Liver (tissue), 9 donors: ENCODE results near the gene RNF181. TPM values are rescaled to one million over a fixed set of nuclear protein-coding genes. Genes with fewer than 3 reads are reported as not detected.

Experiments used
- DNase-seq: peaks from one replicate; pipeline ENCODE4 v3.0.0-alpha.2; 2017; ENCODE audit warnings: low spot score
- H3K27ac ChIP-seq, 2 donors: one replicate each; pipeline ENCODE4 v1.7.0; 2013; ENCODE audit warnings: inconsistent platforms in 2 of 2, low read length in 2 of 2, control low read depth in 1 of 2, low read depth in 1 of 2, mild to moderate bottlenecking in 1 of 2
- H3K27me3 ChIP-seq, 4 donors: one replicate each; pipeline versions ENCODE4 v1.6.1 to v1.7.0; 2013; ENCODE audit warnings: low read length in 3 of 4, inconsistent platforms in 1 of 4, mild to moderate bottlenecking in 1 of 4, moderate library complexity in 1 of 4; ENCODE audit not compliant: control insufficient read depth in 4 of 4, insufficient read depth in 4 of 4
- H3K36me3 ChIP-seq, 4 donors: one replicate each; pipeline versions ENCODE4 v1.6.1 to v1.7.0; 2013; ENCODE audit warnings: low read length in 3 of 4, mild to moderate bottlenecking in 3 of 4, low read depth in 1 of 4, moderate library complexity in 1 of 4; ENCODE audit not compliant: control insufficient read depth in 4 of 4, insufficient read depth in 3 of 4
- H3K4me1 ChIP-seq, 4 donors: one replicate each; pipeline versions ENCODE4 v1.6.1 to v1.7.0; 2013; ENCODE audit warnings: low read length in 3 of 4, mild to moderate bottlenecking in 3 of 4, moderate library complexity in 1 of 4; ENCODE audit not compliant: control insufficient read depth in 4 of 4, insufficient read depth in 4 of 4
- H3K4me3 ChIP-seq, 3 donors: one replicate each; pipeline versions ENCODE4 v1.6.1 to v1.7.0; 2013; ENCODE audit warnings: low read length in 3 of 3, control low read depth in 1 of 3, low read depth in 1 of 3, mild to moderate bottlenecking in 1 of 3
- H3K9ac ChIP-seq, 2 donors: one replicate each; pipeline ENCODE4 v1.7.0; 2013; ENCODE audit warnings: low read length in 2 of 2, mild to moderate bottlenecking in 2 of 2, moderate library complexity in 2 of 2, control low read depth in 1 of 2, low read depth in 1 of 2
- H3K9me3 ChIP-seq, 4 donors: one replicate each; pipeline versions ENCODE4 v1.6.1 to v1.7.0; 2013; ENCODE audit warnings: low read length in 3 of 4; ENCODE audit not compliant: control insufficient read depth in 4 of 4
- FOXA1 ChIP-seq: IDR thresholded peaks from 2 replicates; pipeline ENCODE4 v1.6.1; 2016; ENCODE audit warnings: antibody characterized with exemption
- FOXA2 ChIP-seq: IDR thresholded peaks from 2 replicates; pipeline ENCODE4 v1.6.1; 2016; ENCODE audit warnings: antibody characterized with exemption
- GABPA ChIP-seq, 2 donors: IDR thresholded peaks in 1 of 2; conservative IDR thresholded peaks in 1 of 2; 2 replicates each; pipeline ENCODE4 v1.6.1; 2016; ENCODE audit warnings: antibody characterized with exemption in 2 of 2, mild to moderate bottlenecking in 1 of 2, moderate library complexity in 1 of 2
- HNF4A ChIP-seq, 2 donors: conservative IDR thresholded peaks; 2 replicates each; pipeline ENCODE4 v1.6.1; 2016; ENCODE audit warnings: antibody characterized with exemption in 2 of 2, mild to moderate bottlenecking in 2 of 2
- HNF4G ChIP-seq: IDR thresholded peaks from 2 replicates; pipeline ENCODE4 v1.6.1; 2016; ENCODE audit warnings: antibody characterized with exemption
- JUND ChIP-seq, 2 donors: IDR thresholded peaks; 2 replicates each; pipeline ENCODE4 v1.6.1; 2016; ENCODE audit warnings: antibody characterized with exemption in 2 of 2
- RAD21 ChIP-seq, 2 donors: IDR thresholded peaks; 2 replicates each; pipeline ENCODE4 v1.6.1; 2016; ENCODE audit warnings: antibody characterized with exemption in 2 of 2, mild to moderate bottlenecking in 2 of 2
- RXRA ChIP-seq, 2 donors: IDR thresholded peaks; 2 replicates each; pipeline ENCODE4 v1.6.1; 2017 to 2018; ENCODE audit warnings: antibody characterized with exemption in 2 of 2, mild to moderate bottlenecking in 1 of 2
- SP1 ChIP-seq: IDR thresholded peaks from 2 replicates; pipeline ENCODE4 v1.6.1; 2018; ENCODE audit warnings: antibody characterized with exemption, mild to moderate bottlenecking
- TAF1 ChIP-seq: conservative IDR thresholded peaks from 2 replicates; pipeline ENCODE4 v1.6.1; 2016; ENCODE audit warnings: antibody characterized with exemption, mild to moderate bottlenecking
- YY1 ChIP-seq: IDR thresholded peaks from 2 replicates; pipeline ENCODE4 v1.6.1; 2016; ENCODE audit warnings: antibody characterized with exemption, mild to moderate bottlenecking
- WGBS: extraction: QIAGEN DNeasy Blood & Tissue Kit; methylation state at CpG from one replicate; pipeline ENCODE4 v1.1.7; 2013; 5-methylcytosine and 5-hydroxymethylcytosine counted together
- polyA plus RNA-seq, 2 donors: library from polyadenylated mRNA; stranded (reverse) in 1 of 2; unstranded in 1 of 2; fragments of 200-250 nt in 1 of 2; fragments of >200 nt in 1 of 2; fragmentation: Nextera tagmentation in 1 of 2; extraction: Ambion mirVana in 1 of 2; gene quantifications; one replicate each; pipeline versions ENCODE4 v1.2.1 to v1.2.3, GENCODE V29; 2013 to 2015
- total RNA-seq, 2 donors: library from RNA; depleted of rRNA; stranded (reverse); fragments of >200 nt; gene quantifications; one replicate each; pipeline ENCODE4 v1.2.3, GENCODE V29; 2014
- TF ChIP-seq, protein P1 (sequence below): IDR thresholded peaks from 2 replicates; pipeline ENCODE4 v1.6.1; 2016; ENCODE audit warnings: antibody characterized with exemption, mild to moderate bottlenecking
- TF ChIP-seq, protein P2 (sequence below): IDR thresholded peaks from 2 replicates; pipeline ENCODE4 v1.6.1; 2016; ENCODE audit warnings: antibody characterized with exemption
- TF ChIP-seq, protein P3 (sequence below): IDR thresholded peaks from 2 replicates; pipeline ENCODE4 v1.6.1; 2016; ENCODE audit warnings: antibody characterized with exemption
- TF ChIP-seq, protein P4 (sequence below): IDR thresholded peaks from 2 replicates; pipeline ENCODE4 v1.6.1; 2016; ENCODE audit warnings: antibody characterized with exemption
- donor health status: healthy.
- donor health status: healthy.
- donor health status: healthy.
- donor health status: healthy.
- donor health status: healthy.

The RNF181 gene, protein sequence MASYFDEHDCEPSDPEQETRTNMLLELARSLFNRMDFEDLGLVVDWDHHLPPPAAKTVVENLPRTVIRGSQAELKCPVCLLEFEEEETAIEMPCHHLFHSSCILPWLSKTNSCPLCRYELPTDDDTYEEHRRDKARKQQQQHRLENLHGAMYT
- total RNA-seq (100 to 1,000 TPM; 101 to 108 TPM), polyA plus RNA-seq (100 to 1,000 TPM; 120 to 195 TPM)

DNA sequence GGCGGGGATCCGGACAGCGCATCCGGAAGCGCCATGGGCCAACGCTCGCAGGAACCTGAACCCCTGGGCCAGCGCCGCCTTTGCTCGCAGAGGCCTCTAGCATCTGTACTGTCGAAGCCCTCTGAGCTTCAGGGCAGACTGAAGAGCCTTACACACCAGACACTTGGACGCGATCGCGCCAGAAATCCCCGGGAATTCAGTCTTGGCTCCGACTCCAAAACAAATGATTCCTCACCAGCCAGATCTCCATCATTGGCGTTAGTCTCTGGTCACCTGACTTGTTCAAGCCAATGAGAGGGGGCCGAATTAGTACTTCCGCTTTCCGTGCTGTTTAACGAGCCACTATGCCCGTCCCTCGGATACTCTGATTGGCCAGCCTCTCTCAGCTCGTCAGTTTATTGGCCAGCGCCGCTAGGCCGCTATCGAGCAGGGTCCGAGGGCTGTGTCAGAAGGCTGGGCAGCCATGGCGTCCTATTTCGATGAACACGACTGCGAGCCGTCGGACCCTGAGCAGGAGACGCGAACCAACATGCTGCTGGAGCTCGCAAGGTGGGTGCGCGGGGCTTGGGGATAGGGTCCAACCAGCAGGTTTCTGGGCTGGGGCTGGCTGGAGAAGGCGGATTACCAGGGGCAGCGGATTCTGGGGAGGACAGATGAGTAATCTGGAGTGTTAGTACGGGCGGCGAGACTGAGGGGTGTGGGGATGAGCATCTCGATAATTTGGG, at the start of gene RNF181:
RNF181 (plus strand) TSS at position 445 of the 725 bp plus-strand sequence; CDS start at position 464, 19 bp downstream.
- Histone ChIP-seq H3K27me3 (no peaks in the 10 kb centered on the region), H3K4me3 (peak within 1 kb of the TSS; percentile 77 to 91 (median 87)), H3K9me3 (no peaks in the 10 kb centered on the region), H3K9ac (peak within 1 kb of the TSS; percentile 60 to 94), H3K27ac (peak within 1 kb of the TSS; percentile 84 to 89), H3K4me1 (peaks cover 14 to 50% (median 39%) of the 10 kb centered on the region in 4 donors), H3K36me3 (peaks cover 3 to 16% (median 6%) of the 10 kb centered on the region in 4 donors)
- TF ChIP-seq RXRA (IDR thresholded peaks at IDR 0.05) (peak; percentile 42 to 65), GABPA (IDR thresholded peaks at IDR 0.05 in 1 of 2, conservative IDR thresholded peaks at IDR 0.05 in 1 of 2) (peak in 1 of 2 donors; percentile 84), HNF4A (conservative IDR thresholded peaks at IDR 0.05) (peak in 1 of 2 donors; percentile 36), JUND (IDR thresholded peaks at IDR 0.05) (no peak), SP1 (peak; percentile 78), HNF4G (no peak), FOXA1 (no peak), TAF1 (peak; percentile 83), FOXA2 (no peak), RAD21 (IDR thresholded peaks at IDR 0.05) (peak in 1 of 2 donors; percentile 27), YY1 (peak; percentile 98)
- TF ChIP-seq, protein P1, sequence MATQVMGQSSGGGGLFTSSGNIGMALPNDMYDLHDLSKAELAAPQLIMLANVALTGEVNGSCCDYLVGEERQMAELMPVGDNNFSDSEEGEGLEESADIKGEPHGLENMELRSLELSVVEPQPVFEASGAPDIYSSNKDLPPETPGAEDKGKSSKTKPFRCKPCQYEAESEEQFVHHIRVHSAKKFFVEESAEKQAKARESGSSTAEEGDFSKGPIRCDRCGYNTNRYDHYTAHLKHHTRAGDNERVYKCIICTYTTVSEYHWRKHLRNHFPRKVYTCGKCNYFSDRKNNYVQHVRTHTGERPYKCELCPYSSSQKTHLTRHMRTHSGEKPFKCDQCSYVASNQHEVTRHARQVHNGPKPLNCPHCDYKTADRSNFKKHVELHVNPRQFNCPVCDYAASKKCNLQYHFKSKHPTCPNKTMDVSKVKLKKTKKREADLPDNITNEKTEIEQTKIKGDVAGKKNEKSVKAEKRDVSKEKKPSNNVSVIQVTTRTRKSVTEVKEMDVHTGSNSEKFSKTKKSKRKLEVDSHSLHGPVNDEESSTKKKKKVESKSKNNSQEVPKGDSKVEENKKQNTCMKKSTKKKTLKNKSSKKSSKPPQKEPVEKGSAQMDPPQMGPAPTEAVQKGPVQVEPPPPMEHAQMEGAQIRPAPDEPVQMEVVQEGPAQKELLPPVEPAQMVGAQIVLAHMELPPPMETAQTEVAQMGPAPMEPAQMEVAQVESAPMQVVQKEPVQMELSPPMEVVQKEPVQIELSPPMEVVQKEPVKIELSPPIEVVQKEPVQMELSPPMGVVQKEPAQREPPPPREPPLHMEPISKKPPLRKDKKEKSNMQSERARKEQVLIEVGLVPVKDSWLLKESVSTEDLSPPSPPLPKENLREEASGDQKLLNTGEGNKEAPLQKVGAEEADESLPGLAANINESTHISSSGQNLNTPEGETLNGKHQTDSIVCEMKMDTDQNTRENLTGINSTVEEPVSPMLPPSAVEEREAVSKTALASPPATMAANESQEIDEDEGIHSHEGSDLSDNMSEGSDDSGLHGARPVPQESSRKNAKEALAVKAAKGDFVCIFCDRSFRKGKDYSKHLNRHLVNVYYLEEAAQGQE: peak; percentile 65
- TF ChIP-seq, protein P2, sequence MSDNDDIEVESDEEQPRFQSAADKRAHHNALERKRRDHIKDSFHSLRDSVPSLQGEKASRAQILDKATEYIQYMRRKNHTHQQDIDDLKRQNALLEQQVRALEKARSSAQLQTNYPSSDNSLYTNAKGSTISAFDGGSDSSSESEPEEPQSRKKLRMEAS: no peak
- TF ChIP-seq, protein P3, sequence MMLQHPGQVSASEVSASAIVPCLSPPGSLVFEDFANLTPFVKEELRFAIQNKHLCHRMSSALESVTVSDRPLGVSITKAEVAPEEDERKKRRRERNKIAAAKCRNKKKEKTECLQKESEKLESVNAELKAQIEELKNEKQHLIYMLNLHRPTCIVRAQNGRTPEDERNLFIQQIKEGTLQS: no peak
- TF ChIP-seq, protein P4, sequence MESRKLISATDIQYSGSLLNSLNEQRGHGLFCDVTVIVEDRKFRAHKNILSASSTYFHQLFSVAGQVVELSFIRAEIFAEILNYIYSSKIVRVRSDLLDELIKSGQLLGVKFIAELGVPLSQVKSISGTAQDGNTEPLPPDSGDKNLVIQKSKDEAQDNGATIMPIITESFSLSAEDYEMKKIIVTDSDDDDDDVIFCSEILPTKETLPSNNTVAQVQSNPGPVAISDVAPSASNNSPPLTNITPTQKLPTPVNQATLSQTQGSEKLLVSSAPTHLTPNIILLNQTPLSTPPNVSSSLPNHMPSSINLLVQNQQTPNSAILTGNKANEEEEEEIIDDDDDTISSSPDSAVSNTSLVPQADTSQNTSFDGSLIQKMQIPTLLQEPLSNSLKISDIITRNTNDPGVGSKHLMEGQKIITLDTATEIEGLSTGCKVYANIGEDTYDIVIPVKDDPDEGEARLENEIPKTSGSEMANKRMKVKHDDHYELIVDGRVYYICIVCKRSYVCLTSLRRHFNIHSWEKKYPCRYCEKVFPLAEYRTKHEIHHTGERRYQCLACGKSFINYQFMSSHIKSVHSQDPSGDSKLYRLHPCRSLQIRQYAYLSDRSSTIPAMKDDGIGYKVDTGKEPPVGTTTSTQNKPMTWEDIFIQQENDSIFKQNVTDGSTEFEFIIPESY: no peak
- under 1% methylated on average over 47 of the region's 47 CpGs for WGBS
- DNase-seq: peak; percentile 92

DNA sequence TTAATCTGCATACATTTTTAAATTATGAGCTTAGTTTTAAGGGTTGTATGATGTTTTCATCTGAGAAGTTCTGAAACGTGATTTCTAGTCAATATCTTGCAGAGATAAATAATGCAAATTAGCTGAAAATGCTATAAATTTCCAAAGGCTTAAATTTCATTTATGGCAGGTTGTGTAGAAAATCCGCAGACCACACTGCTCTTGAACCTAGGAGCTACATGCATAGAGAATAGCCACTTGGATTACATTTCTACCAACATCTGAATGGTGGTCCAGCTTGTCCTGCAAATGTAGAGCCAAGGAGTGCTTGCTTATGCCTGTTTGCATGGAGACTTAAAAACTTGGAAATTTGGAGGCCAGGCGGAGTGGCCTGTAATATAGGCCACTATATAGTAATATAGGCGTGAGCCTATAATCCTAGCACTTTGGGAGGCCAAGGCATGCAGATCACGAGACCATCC, 49.7 kb upstream of the RNF181 start:
- no peak for DNase-seq
- no peak for TF ChIP-seq FOXA1
- TF ChIP-seq TAF1: no peak
- TF ChIP-seq HNF4G: no peak
- TF ChIP-seq SP1: no peak
- TF ChIP-seq HNF4A (conservative IDR thresholded peaks at IDR 0.05): no peak
- TF ChIP-seq, protein P1: no peak
- Histone ChIP-seq H3K27me3 (no peaks in the 10 kb centered on the region), H3K36me3 (peaks cover 0 to 64% (median 45%) of the 10 kb centered on the region in 4 donors), H3K27ac (no peak overlapping the region), H3K4me1 (peaks cover 1 to 19% (median 14%) of the 10 kb centered on the region in 4 donors), H3K4me3 (no peak overlapping the region), H3K9ac (no peak overlapping the region), H3K9me3 (no peaks in the 10 kb centered on the region)
- 86% methylated on average over 5 of the region's 5 CpGs for WGBS
